ENCODE results near the gene NFILZ.

DNA sequence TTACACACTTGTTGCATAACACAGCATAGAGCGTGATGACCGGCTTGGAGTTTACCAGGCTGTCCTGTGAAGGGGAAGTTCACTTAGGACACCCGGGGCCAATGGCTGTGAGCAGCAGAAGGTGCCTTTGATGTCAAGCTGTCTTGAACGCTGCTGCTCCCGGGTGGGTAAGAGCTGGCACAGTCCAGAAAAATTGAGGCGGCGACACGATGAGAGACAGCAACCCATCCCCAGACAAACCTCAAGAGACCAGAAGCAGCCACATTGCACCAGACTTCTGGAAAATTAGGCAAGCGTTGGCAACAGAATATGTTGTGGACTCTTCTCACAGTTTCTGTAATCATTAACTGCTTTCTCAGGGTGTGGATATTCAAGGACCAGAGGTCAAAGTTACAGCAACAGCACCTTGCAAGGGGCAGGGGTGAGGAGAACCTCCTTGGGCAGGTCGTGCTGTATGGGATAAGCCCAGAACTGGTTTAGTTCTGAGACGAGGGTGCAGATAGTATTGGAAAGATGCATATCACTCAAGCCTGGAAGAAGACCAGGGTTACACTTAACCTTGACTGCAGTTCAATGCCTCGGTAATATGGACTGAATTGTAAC is 10.1 kb downstream of the NFILZ start:
- TF ChIP-seq, protein P1, sequence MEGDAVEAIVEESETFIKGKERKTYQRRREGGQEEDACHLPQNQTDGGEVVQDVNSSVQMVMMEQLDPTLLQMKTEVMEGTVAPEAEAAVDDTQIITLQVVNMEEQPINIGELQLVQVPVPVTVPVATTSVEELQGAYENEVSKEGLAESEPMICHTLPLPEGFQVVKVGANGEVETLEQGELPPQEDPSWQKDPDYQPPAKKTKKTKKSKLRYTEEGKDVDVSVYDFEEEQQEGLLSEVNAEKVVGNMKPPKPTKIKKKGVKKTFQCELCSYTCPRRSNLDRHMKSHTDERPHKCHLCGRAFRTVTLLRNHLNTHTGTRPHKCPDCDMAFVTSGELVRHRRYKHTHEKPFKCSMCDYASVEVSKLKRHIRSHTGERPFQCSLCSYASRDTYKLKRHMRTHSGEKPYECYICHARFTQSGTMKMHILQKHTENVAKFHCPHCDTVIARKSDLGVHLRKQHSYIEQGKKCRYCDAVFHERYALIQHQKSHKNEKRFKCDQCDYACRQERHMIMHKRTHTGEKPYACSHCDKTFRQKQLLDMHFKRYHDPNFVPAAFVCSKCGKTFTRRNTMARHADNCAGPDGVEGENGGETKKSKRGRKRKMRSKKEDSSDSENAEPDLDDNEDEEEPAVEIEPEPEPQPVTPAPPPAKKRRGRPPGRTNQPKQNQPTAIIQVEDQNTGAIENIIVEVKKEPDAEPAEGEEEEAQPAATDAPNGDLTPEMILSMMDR (conservative IDR thresholded peaks at IDR 0.05; ENCODE audit: low read length): no peak
- no peak for TF ChIP-seq EZH2phosphoT487 (IDR thresholded peaks at IDR 0.05; ENCODE audit: borderline replicate concordance)
